Activated CD8-positive, alpha-beta T cell treated with anti-CD3 and anti-CD28 coated beads for 36 hours (primary cell): ENCODE results near the gene DAAM2. TPM values are rescaled to one million over a fixed set of nuclear protein-coding genes. Genes with fewer than 3 reads are reported as not detected.

Experiments used
- ATAC-seq: fragments of 200-7000 bp; cut with Tn5 transposase; one replicate; pipeline ENCODE4 v1.10.0; 2021; ENCODE audit warnings: mild to moderate bottlenecking, moderate library complexity
- CTCF ChIA-PET: fragments of 350-600 bp; sonication (Branson Sonifier 250); formaldehyde crosslinking; loops from one replicate; lab custom pipeline; 2021; ENCODE audit warnings: antibody characterized with exemption; lab: Charles Lee
- POLR2A ChIA-PET: fragments of 350-600 bp; sonication (Branson Sonifier 250); formaldehyde crosslinking; loops from one replicate; lab custom pipeline; 2021; ENCODE audit warnings: antibody characterized with exemption; lab: Charles Lee
- DNase-seq: peaks from one replicate; pipeline ENCODE4 v3.0.0-alpha.2; 2020
- H3K27ac Mint-ChIP-seq: one replicate; pipeline ENCODE4 v1.8.0; 2021; ENCODE audit warnings: mild to moderate bottlenecking, mixed read lengths
- H3K27me3 Mint-ChIP-seq: one replicate; pipeline ENCODE4 v1.8.0; 2021; ENCODE audit warnings: mixed read lengths
- H3K36me3 Mint-ChIP-seq: one replicate; pipeline ENCODE4 v1.8.0; 2021; ENCODE audit warnings: low read depth, mixed read lengths
- H3K4me1 Mint-ChIP-seq: one replicate; pipeline ENCODE4 v1.8.0; 2021; ENCODE audit warnings: low read depth, mixed read lengths
- H3K4me3 Mint-ChIP-seq: one replicate; pipeline ENCODE4 v1.8.0; 2021; ENCODE audit warnings: mild to moderate bottlenecking, moderate library complexity, mixed read lengths
- H3K9me3 Mint-ChIP-seq: one replicate; pipeline ENCODE4 v1.8.0; 2021; ENCODE audit warnings: mixed read lengths
- CTCF ChIP-seq: fragments of 200-600 bp; IDR thresholded peaks from one replicate; pipeline ENCODE4 v1.8.0; 2022; ENCODE audit warnings: antibody characterized with exemption, mild to moderate bottlenecking
- intact Hi-C: fragments of 100-400 bp; cut with micrococcal nuclease; formaldehyde crosslinking; loops from one replicate; pipeline ENCODE4 v1.10.0; 2022
- total RNA-seq, 2 experiments: library from RNA; stranded (reverse); gene quantifications; one replicate each; pipeline ENCODE4 v1.2.3, GENCODE V29; 2021

The DAAM2 gene
- total RNA-seq, 2 experiments from 2014 or later, result not detected

GRCh38 chr6:39812853-39813533, 20.8 kb downstream of the DAAM2 start:
- no peaks in the 10 kb centered on the region for H3K36me3 Mint-ChIP-seq
- H3K27me3 Mint-ChIP-seq, result peaks cover 5% of the 10 kb centered on the region
- no peaks in the 10 kb centered on the region for H3K4me1 Mint-ChIP-seq
- no peak for TF ChIP-seq CTCF
- H3K27ac Mint-ChIP-seq, result no peak overlapping the region
- POLR2A ChIA-PET, result no interaction called here
- ATAC-seq (no peak), DNase-seq (no peak)
- intact Hi-C loops, result no loop called here
- no peaks in the 10 kb centered on the region for H3K9me3 Mint-ChIP-seq
- CTCF ChIA-PET, result no interaction called here
- no peak overlapping the region for H3K4me3 Mint-ChIP-seq

- H3K36me3 Mint-ChIP-seq, result no peaks in the 10 kb centered on the region
- peaks cover 2% of the 10 kb centered on the region for H3K27me3 Mint-ChIP-seq
- CTCF ChIA-PET, result interaction anchor here (1.2 kb wide), 1 partner anchor 452 kb away, joined by 3 read pairs; no protein-coding TSS in a partner anchor
- intact Hi-C loops, result no loop called here
- H3K4me1 Mint-ChIP-seq, result no peaks in the 10 kb centered on the region
- ATAC-seq, result no peak
- no peaks in the 10 kb centered on the region for H3K9me3 Mint-ChIP-seq
- no peak for DNase-seq
- TF ChIP-seq CTCF, result no peak
- no peak overlapping the region for H3K4me3 Mint-ChIP-seq
- POLR2A ChIA-PET, result interaction anchor here (0.8 kb wide), 1 partner anchor 17 kb away, joined by 4 read pairs; no protein-coding TSS in a partner anchor
- H3K27ac Mint-ChIP-seq, result no peak overlapping the region
Observed at GRCh38 chr6:39814236-39814635, 22.1 kb downstream of the DAAM2 start.

- no peak overlapping the region for H3K27ac Mint-ChIP-seq
- DNase-seq, result no peak
- H3K36me3 Mint-ChIP-seq, result no peaks in the 10 kb centered on the region
- CTCF ChIA-PET, result no interaction called here
- H3K27me3 Mint-ChIP-seq, result peaks cover 2% of the 10 kb centered on the region
- no peaks in the 10 kb centered on the region for H3K9me3 Mint-ChIP-seq
- H3K4me1 Mint-ChIP-seq, result no peaks in the 10 kb centered on the region
- no peak for TF ChIP-seq CTCF
- POLR2A ChIA-PET, result no interaction called here
- H3K4me3 Mint-ChIP-seq, result no peak overlapping the region
- intact Hi-C loops, result no loop called here
- no peak for ATAC-seq
Observed at GRCh38 chr6:39815356-39815755, 23.2 kb downstream of the DAAM2 start.

- Mint-ChIP-seq H3K36me3 (no peaks in the 10 kb centered on the region), H3K27ac (no peak overlapping the region), H3K9me3 (no peaks in the 10 kb centered on the region), H3K4me1 (no peaks in the 10 kb centered on the region), H3K27me3 (no peaks in the 10 kb centered on the region), H3K4me3 (no peak overlapping the region)
- TF ChIP-seq CTCF, result no peak
- no peak for DNase-seq
- no peak for ATAC-seq
- POLR2A ChIA-PET, result interaction anchor here (0.6 kb wide), 1 partner anchor 29 kb away, joined by 3 read pairs; no protein-coding TSS in a partner anchor
- intact Hi-C loops, result no loop called here
- CTCF ChIA-PET, result no interaction called here
Observed at GRCh38 chr6:39816747-39817146, 24.6 kb downstream of the DAAM2 start.

- CTCF ChIA-PET, result no interaction called here
- Mint-ChIP-seq H3K36me3 (no peaks in the 10 kb centered on the region), H3K27ac (no peak overlapping the region), H3K9me3 (no peaks in the 10 kb centered on the region), H3K27me3 (no peaks in the 10 kb centered on the region), H3K4me3 (no peak overlapping the region), H3K4me1 (no peaks in the 10 kb centered on the region)
- DNase-seq, result no peak
- POLR2A ChIA-PET, result no interaction called here
- intact Hi-C loops, result no loop called here
- no peak for TF ChIP-seq CTCF
- ATAC-seq, result no peak
Observed at GRCh38 chr6:39818695-39819094, 26.5 kb downstream of the DAAM2 start.
